Sigmoid colon (tissue), 4 donors: ENCODE data around the gene ROPN1L.

Source experiments
- POLR2A ChIP-seq, 2 donors: fragments of 450-650 bp; IDR thresholded peaks; one replicate each; pipeline ENCODE4 v1.6.1; 2016; ENCODE audit warnings: antibody characterized with exemption in 2 of 2, mild to moderate bottlenecking in 2 of 2, moderate library complexity in 2 of 2
- POLR2AphosphoS5 ChIP-seq, 4 donors: sonication (generic); formaldehyde crosslinking; IDR thresholded peaks; one replicate each; pipeline ENCODE4 v1.6.1; 2017; ENCODE audit warnings: antibody characterized with exemption in 4 of 4
- TF ChIP-seq, protein P1 (sequence below), 4 experiments: fragments of 450-650 bp in 3 of 4; fragments of 200-600 bp in 1 of 4; IDR thresholded peaks; one replicate each; pipeline ENCODE4 v1.5.1; 2016 to 2019; ENCODE audit warnings: antibody characterized with exemption in 4 of 4, mild to moderate bottlenecking in 3 of 4, moderate library complexity in 2 of 4

DNA sequence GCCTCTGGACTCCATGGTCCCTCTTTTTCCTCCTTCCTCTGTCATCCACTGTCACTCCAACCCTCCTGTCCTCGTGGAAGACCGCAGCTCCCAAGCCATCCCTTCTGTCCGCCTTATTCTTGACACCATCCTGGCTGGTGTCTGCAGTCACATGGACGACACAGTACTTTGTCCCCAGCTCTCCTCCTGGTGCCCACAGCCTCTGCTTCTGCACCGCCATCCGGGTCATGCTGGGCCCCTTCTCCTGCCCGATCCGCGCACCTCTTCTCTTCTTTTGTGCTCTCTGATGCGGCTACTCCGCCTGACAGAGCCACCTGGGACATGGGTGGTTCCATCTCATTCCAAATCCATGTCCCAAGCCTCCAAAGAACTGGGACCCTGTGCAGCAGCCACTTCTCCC lies 22.5 kb downstream of the ROPN1L start:
- TF ChIP-seq POLR2AphosphoS5 (IDR thresholded peaks at IDR 0.05) (no peak), POLR2A (IDR thresholded peaks at IDR 0.05) (no peak)
- TF ChIP-seq, protein P1, sequence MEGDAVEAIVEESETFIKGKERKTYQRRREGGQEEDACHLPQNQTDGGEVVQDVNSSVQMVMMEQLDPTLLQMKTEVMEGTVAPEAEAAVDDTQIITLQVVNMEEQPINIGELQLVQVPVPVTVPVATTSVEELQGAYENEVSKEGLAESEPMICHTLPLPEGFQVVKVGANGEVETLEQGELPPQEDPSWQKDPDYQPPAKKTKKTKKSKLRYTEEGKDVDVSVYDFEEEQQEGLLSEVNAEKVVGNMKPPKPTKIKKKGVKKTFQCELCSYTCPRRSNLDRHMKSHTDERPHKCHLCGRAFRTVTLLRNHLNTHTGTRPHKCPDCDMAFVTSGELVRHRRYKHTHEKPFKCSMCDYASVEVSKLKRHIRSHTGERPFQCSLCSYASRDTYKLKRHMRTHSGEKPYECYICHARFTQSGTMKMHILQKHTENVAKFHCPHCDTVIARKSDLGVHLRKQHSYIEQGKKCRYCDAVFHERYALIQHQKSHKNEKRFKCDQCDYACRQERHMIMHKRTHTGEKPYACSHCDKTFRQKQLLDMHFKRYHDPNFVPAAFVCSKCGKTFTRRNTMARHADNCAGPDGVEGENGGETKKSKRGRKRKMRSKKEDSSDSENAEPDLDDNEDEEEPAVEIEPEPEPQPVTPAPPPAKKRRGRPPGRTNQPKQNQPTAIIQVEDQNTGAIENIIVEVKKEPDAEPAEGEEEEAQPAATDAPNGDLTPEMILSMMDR (IDR thresholded peaks at IDR 0.05): no peak
